ES-I3 (cell line): ENCODE data around the gene UGT1A7.

ENCODE experiments used
- H3K36me3 ChIP-seq: 2 replicates; pipeline ENCODE4 v1.6.1; 2013; ENCODE audit warnings: mild to moderate bottlenecking, low read length, control low read depth, moderate library complexity; ENCODE audit not compliant: insufficient read depth
- H3K4me1 ChIP-seq: 2 replicates; pipeline ENCODE4 v1.6.1; 2013; ENCODE audit warnings: mild to moderate bottlenecking, control low read depth, low read length; ENCODE audit not compliant: insufficient read depth
- H3K9ac ChIP-seq: 2 replicates; pipeline ENCODE4 v1.6.1; 2013; ENCODE audit warnings: low read depth, mild to moderate bottlenecking, low read length, moderate library complexity
- H3K9me3 ChIP-seq: 2 replicates; pipeline ENCODE4 v1.6.1; 2013; ENCODE audit warnings: mild to moderate bottlenecking, low read length, moderate library complexity; ENCODE audit not compliant: control insufficient read depth, insufficient read depth

UGT1A7 gene

DNA sequence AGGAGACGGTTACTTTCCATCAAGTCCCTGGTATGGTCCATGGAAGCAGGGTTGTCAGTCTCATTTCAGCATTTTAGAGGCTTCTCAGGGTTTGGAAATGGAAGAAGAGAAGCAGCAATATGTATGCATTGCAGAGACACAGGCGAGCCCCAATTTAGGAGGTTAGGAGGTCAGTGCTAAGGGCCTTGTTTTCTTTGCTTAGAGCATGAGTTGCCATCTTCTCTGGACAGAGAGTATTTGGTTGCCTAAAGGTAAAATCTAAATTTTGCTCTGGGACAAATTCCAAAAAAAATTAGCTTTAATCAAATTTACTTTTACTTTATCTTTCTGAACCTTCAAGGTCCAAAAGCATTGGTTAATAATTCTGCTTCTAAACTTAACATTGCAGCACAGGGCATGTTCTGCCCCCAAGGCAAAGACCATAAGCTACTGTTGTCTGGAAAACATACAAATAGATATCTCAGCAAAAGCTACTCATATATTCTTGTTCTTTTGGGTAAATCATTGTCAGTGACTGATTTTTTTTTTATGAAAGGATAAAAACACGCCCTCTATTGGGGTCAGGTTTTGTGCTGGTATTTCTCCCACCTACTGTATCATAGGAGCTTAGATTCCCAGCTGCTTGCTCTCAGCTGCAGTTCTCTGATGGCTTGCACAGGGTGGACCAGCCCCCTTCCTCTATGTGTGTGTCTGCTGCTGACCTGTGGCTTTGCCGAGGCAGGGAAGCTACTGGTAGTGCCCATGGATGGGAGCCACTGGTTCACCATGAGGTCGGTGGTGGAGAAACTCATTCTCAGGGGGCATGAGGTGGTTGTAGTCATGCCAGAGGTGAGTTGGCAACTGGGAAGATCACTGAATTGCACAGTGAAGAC, 10.2 kb upstream of the UGT1A7 start, which contains the start of gene UGT1A9:
Gene UGT1A9 (plus strand): TSS at position 609 of the 872 bp plus-strand sequence. CDS start 37 bp downstream, at position 646.
- Histone ChIP-seq H3K9ac (no peak within 1 kb of the TSS), H3K9me3 (no peaks in the 10 kb centered on the region), H3K4me1 (no peaks in the 10 kb centered on the region), H3K36me3 (no peaks in the 10 kb centered on the region)

DNA sequence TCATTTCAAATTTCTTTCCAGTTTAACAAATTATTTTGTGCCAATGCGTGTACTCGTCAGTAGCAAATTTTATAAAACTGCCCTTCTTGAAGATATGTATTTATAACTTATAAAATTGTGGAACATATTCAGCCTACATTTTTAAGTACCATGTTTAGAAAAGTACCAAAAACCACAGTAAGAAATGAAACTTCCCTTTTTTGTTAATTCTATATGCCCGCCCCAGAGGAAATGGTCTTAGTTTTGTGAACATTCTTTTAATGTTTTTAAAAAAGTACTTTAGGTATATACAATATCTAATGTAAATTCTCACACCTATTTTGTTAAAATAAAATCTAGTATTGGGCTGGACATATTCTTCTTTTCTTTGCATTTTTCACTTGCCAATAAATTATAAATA, 8.8 kb upstream of the UGT1A7 start:
- Histone ChIP-seq H3K9ac (no peak overlapping the region), H3K4me1 (no peaks in the 10 kb centered on the region), H3K9me3 (no peaks in the 10 kb centered on the region), H3K36me3 (no peaks in the 10 kb centered on the region)

GRCh38 chr2:233673896-233674295, 7.8 kb upstream of the UGT1A7 start:
- no peak overlapping the region for H3K9ac ChIP-seq
- no peaks in the 10 kb centered on the region for H3K9me3 ChIP-seq
- no peaks in the 10 kb centered on the region for H3K4me1 ChIP-seq
- H3K36me3 ChIP-seq: no peaks in the 10 kb centered on the region

- no peak overlapping the region for H3K9ac ChIP-seq
- no peaks in the 10 kb centered on the region for H3K4me1 ChIP-seq
- H3K9me3 ChIP-seq: no peaks in the 10 kb centered on the region
- no peaks in the 10 kb centered on the region for H3K36me3 ChIP-seq
These were observed 7.4 kb upstream of the UGT1A7 start for GRCh38 chr2:233674314-233674713.

- no peaks in the 10 kb centered on the region for H3K4me1 ChIP-seq
- H3K36me3 ChIP-seq: no peaks in the 10 kb centered on the region
- no peak overlapping the region for H3K9ac ChIP-seq
- no peaks in the 10 kb centered on the region for H3K9me3 ChIP-seq
These were observed 6.7 kb upstream of the UGT1A7 start for GRCh38 chr2:233674995-233675394.

DNA sequence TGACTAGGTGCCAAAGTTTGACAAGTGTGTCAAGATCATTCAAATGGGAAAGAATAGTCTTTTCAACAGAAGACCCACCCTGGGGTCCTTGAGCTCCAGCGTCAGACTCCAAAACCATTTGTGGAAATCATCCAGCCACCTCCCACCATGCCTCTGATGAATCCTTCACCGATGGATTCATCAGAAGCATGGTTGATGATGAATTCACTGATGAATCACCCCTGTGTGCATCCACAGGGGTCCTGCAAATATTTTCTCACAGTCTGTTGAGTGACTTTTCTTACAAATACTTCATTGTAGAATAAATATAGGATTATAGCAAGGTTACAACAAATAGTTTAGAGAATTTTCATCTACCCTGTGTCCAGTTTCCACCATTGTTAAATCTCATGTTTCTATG, 5.7 kb upstream of the UGT1A7 start:
- H3K9me3 ChIP-seq: no peaks in the 10 kb centered on the region
- no peak overlapping the region for H3K9ac ChIP-seq
- H3K36me3 ChIP-seq: no peaks in the 10 kb centered on the region
- no peaks in the 10 kb centered on the region; the same call in 1 of the 2 replicates for H3K4me1 ChIP-seq

- no peaks in the 10 kb centered on the region; the same call in 1 of the 2 replicates for H3K4me1 ChIP-seq
- no peak overlapping the region for H3K9ac ChIP-seq
- H3K9me3 ChIP-seq: no peaks in the 10 kb centered on the region
- H3K36me3 ChIP-seq: no peaks in the 10 kb centered on the region
These were observed 2.5 kb upstream of the UGT1A7 start for GRCh38 chr2:233679196-233679595.

DNA sequence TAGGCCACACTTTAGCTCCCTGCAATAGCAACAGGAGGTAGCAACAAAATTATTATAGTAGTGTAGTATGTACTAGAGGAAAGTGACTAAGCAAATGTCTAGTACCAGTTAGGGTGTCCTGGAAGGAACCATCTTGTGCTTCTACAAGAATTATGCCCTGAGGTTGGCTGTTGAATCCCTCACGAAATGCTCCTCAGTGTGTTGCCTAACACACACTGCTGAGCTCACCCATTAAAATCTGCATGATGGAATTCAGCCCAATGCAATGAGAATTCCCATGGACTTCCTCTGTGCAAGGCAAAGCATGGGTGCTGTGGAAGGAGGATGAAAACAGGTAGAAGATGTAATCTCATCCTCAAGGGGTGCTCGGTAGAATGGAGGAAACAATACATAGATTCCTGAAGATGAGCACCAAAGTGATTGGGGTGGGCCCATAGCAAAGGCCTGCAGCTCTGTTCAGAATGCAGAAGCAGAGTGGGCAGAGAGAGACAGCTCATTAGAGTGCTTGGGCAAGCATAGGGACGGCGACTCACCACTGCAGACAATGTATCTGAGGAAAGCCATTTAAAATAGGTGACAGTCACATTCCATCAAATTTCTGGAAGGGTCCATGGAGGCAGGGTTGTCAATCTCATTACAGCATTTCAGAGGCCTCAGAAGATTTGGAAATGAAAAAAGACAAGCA, 1.2 kb upstream of the UGT1A7 start:
- H3K9me3 ChIP-seq: no peaks in the 10 kb centered on the region
- H3K36me3 ChIP-seq: no peaks in the 10 kb centered on the region
- no peak overlapping the region for H3K9ac ChIP-seq
- no peaks in the 10 kb centered on the region; the same call in 1 of the 2 replicates for H3K4me1 ChIP-seq

DNA sequence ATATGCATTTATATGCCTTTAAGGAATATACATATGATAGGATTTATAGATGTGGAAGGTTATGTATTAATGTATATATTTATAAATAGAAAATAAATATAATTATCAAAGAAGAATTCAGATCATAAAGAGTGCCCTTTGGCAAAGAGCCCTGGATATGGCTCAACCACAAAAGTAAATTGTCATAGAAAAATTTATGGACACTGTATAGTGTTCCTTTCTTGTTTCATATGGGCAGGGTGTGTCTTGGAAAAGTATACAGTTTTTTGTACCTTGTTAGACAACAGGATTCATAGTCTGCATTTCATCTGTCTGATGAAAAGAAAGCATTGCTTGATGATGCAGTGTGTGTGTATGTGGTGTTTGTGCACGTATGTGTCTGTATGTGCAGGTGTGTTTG, 2.9 kb downstream of the UGT1A7 start:
- Histone ChIP-seq H3K36me3 (no peaks in the 10 kb centered on the region), H3K4me1 (no peaks in the 10 kb centered on the region; the same call in 1 of the 2 replicates), H3K9ac (no peak overlapping the region), H3K9me3 (no peaks in the 10 kb centered on the region)

GRCh38 chr2:233686928-233687327, 5.2 kb downstream of the UGT1A7 start:
- H3K9me3 ChIP-seq: no peaks in the 10 kb centered on the region
- peaks cover 12% of the 10 kb centered on the region for H3K4me1 ChIP-seq
- H3K36me3 ChIP-seq: no peaks in the 10 kb centered on the region
- H3K9ac ChIP-seq: no peak overlapping the region

DNA sequence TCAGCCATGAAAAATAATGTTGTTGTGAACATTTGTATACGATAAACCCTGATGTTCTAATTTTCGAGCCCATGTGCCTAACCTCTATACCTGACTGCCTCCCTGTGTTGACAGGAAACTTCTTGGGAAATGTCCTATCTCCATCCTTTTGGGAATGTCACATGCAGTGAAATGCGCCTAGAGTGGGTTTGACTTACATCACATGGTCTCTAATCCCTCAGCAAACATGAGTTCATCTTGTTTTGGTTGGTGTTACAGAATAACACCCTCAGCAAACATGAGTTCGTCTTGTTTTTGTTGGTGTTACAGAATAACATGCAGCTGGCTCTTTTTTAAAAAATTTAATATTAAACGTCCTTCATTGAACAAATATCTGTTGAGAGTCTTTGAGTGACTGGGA, 6.6 kb downstream of the UGT1A7 start:
- Histone ChIP-seq H3K4me1 (peaks cover 16% of the 10 kb centered on the region), H3K36me3 (no peaks in the 10 kb centered on the region), H3K9me3 (no peaks in the 10 kb centered on the region), H3K9ac (no peak overlapping the region)

DNA sequence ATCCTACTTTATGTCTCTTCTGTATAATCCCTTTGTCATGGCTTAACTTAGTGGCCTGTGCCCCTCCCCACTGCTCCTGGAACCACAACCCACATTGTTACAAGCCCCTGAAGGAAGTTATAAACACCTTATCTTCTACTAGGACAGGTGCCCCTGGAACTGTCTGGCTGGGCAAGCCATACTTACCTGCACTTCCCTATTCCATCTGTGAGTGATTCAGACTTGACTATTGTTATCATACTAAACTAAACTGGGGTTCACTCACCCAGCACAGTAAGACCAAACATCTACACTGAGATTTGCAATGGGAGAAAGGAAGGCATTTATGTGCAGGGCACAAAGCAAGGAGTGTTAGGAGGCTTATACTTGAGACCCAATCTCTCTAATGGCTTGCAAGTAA, 7.3 kb downstream of the UGT1A7 start:
- H3K4me1 ChIP-seq: peaks cover 16% of the 10 kb centered on the region
- no peaks in the 10 kb centered on the region for H3K9me3 ChIP-seq
- no peak overlapping the region for H3K9ac ChIP-seq
- no peaks in the 10 kb centered on the region for H3K36me3 ChIP-seq

DNA sequence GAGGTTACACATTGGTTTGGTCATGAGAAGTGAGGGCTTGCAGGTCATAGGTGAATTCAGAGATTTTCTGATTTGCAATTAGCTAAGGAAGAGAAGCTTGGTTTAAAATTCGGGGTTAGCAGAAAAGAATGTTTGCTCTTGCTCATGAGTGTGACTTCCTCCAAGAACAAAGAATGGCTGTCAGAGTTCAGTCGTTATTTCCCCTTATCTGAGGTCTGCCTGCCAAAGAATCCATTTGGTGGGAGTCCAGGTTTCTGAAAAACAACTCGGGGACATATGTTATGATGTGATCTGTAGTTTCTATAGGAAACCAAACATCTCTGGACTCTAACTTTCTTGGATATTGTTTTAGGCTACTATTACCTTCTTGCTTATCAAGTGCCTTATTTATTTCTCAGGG, 7.8 kb downstream of the UGT1A7 start:
- Histone ChIP-seq H3K4me1 (peaks cover 16% of the 10 kb centered on the region), H3K9ac (no peak overlapping the region), H3K36me3 (no peaks in the 10 kb centered on the region), H3K9me3 (no peaks in the 10 kb centered on the region)

GRCh38 chr2:233690444-233690843, 8.7 kb downstream of the UGT1A7 start:
- no peaks in the 10 kb centered on the region for H3K36me3 ChIP-seq
- peaks cover 16% of the 10 kb centered on the region for H3K4me1 ChIP-seq
- no peak overlapping the region for H3K9ac ChIP-seq
- no peaks in the 10 kb centered on the region for H3K9me3 ChIP-seq
